Activated CD8-positive, alpha-beta memory T cell treated with anti-CD3 and anti-CD28 coated beads, Interleukin-2, amount 10 ng/mL, durations not matched to agents 7 days and 5 days (primary cell): ENCODE results near the gene SFN. TPM values are rescaled to one million over a fixed set of nuclear protein-coding genes. Genes with fewer than 3 reads are reported as not detected.

Experiments used
- ATAC-seq: fragments of 150-1000 bp; cut with Tn5 transposase; one replicate; pipeline ENCODE4 v1.10.0; 2021; ENCODE audit warnings: moderate library complexity
- CTCF ChIA-PET: fragments of 350-600 bp; sonication (Branson Sonifier 250); formaldehyde crosslinking; loops from one replicate; lab custom pipeline; 2021; ENCODE audit warnings: antibody characterized with exemption; lab: Charles Lee
- DNase-seq: peaks from one replicate; pipeline ENCODE4 v3.0.0-alpha.2; 2020
- H3K27ac Mint-ChIP-seq: one replicate; pipeline ENCODE4 v1.8.0; 2021; ENCODE audit warnings: mild to moderate bottlenecking, mixed read lengths
- H3K27me3 Mint-ChIP-seq: one replicate; pipeline ENCODE4 v1.8.0; 2021; ENCODE audit warnings: mixed read lengths
- H3K36me3 Mint-ChIP-seq: one replicate; pipeline ENCODE4 v1.8.0; 2021; ENCODE audit warnings: mild to moderate bottlenecking, mixed read lengths
- H3K4me1 Mint-ChIP-seq: one replicate; pipeline ENCODE4 v1.8.0; 2021; ENCODE audit warnings: mixed read lengths
- H3K4me3 Mint-ChIP-seq: one replicate; pipeline ENCODE4 v1.8.0; 2021; ENCODE audit warnings: mild to moderate bottlenecking, moderate library complexity, mixed read lengths
- H3K9me3 Mint-ChIP-seq: one replicate; pipeline ENCODE4 v1.8.0; 2022; ENCODE audit warnings: low read depth, mixed read lengths
- total RNA-seq, 2 experiments: library from RNA; stranded (reverse); gene quantifications; one replicate each; pipeline ENCODE4 v1.2.3, GENCODE V29; 2021

The SFN gene
- total RNA-seq, 2 experiments from 2014 or later: 0.73 TPM; not detected in 1

- Mint-ChIP-seq H3K36me3 (no peaks in the 10 kb centered on the region), H3K9me3 (no peaks in the 10 kb centered on the region), H3K27me3 (no peaks in the 10 kb centered on the region), H3K4me3 (no peak overlapping the region), H3K27ac (no peak overlapping the region), H3K4me1 (no peaks in the 10 kb centered on the region)
- DNase-seq (no peak), ATAC-seq (peak; percentile 27)
- CTCF ChIA-PET: interaction anchor here (0.9 to 1.0 kb wide), 2 partner anchors 11 to 88 kb away, joined by 3 read pairs; no protein-coding TSS in a partner anchor
Measured at GRCh38 chr1:26913389-26913753, 50.4 kb downstream of the SFN start.

Other genes starting within 250 kb of the SFN start
- gene ARID1A, start 167.1 kb upstream of the SFN start, total RNA-seq: 100 to 1,000 TPM in 1 of 2 experiments, 10 to 100 TPM in 1; 92.4 to 112 TPM
- gene PIGV, start 75.2 kb upstream of the SFN start, total RNA-seq: 1 to 10 TPM; 8.6 to 9.7 TPM
- gene ZDHHC18, start 36.5 kb upstream of the SFN start, total RNA-seq: 10 to 100 TPM; 53.1 to 54.9 TPM
- 10 to 100 TPM; 32.9 to 41.1 TPM for gene GPN2, start 27.1 kb downstream of the SFN start, total RNA-seq
- 10 to 100 TPM; 15.0 to 17.0 TPM for gene GPATCH3, start 37.3 kb downstream of the SFN start, total RNA-seq
- not detected for gene NR0B2, start 50.8 kb downstream of the SFN start, total RNA-seq
- gene NUDC, start 58.6 kb downstream of the SFN start, total RNA-seq: 10 to 100 TPM; 88.8 to 91.6 TPM
- not detected for gene KDF1, start 97.3 kb downstream of the SFN start, total RNA-seq
- under 1 TPM; 0.15 to 0.19 TPM for gene TRNP1, start 130.5 kb downstream of the SFN start, total RNA-seq
- not detected for gene TENT5B, start 149.7 kb downstream of the SFN start, total RNA-seq